HG02870 (cell line): ENCODE results near the gene RGMB.

Experiments used
- ATAC-seq: cut with Tn5 transposase; IDR thresholded peaks from one replicate; pipeline ENCODE4 v1.9.1; 2021; ENCODE audit warnings: mild to moderate bottlenecking, moderate library complexity; ENCODE audit not compliant: unreplicated experiment

Gene RGMB

GRCh38 chr5:98816582-98817222 is 43.2 kb downstream of the RGMB start:
- ATAC-seq, result no peak

- no peak for ATAC-seq
Measured at GRCh38 chr5:98825582-98826375, 52.3 kb downstream of the RGMB start.

GRCh38 chr5:98827161-98827560 is 53.7 kb downstream of the RGMB start:
- no peak for ATAC-seq

GRCh38 chr5:98827588-98828284 is 54.3 kb downstream of the RGMB start:
- no peak for ATAC-seq

- no peak for ATAC-seq
Measured at GRCh38 chr5:98836175-98836574, 62.7 kb downstream of the RGMB start.

- ATAC-seq, result no peak
Measured at GRCh38 chr5:98839469-98840383, 66.3 kb downstream of the RGMB start.

GRCh38 chr5:98840946-98841345 is 67.5 kb downstream of the RGMB start:
- no peak for ATAC-seq

GRCh38 chr5:98843481-98843880 is 70.0 kb downstream of the RGMB start:
- ATAC-seq, result no peak

- ATAC-seq, result no peak
Measured at GRCh38 chr5:98844865-98845264, 71.4 kb downstream of the RGMB start.

- no peak for ATAC-seq
Measured at GRCh38 chr5:98845878-98846277, 72.4 kb downstream of the RGMB start.
